GM21526 (cell line): ENCODE results near the gene SIAH3.

Experiments
- ATAC-seq: cut with Tn5 transposase; IDR thresholded peaks from one replicate; pipeline ENCODE4 v1.9.1; 2021; ENCODE audit warnings: moderate library complexity; ENCODE audit not compliant: unreplicated experiment, low FRiP score

Gene SIAH3

DNA sequence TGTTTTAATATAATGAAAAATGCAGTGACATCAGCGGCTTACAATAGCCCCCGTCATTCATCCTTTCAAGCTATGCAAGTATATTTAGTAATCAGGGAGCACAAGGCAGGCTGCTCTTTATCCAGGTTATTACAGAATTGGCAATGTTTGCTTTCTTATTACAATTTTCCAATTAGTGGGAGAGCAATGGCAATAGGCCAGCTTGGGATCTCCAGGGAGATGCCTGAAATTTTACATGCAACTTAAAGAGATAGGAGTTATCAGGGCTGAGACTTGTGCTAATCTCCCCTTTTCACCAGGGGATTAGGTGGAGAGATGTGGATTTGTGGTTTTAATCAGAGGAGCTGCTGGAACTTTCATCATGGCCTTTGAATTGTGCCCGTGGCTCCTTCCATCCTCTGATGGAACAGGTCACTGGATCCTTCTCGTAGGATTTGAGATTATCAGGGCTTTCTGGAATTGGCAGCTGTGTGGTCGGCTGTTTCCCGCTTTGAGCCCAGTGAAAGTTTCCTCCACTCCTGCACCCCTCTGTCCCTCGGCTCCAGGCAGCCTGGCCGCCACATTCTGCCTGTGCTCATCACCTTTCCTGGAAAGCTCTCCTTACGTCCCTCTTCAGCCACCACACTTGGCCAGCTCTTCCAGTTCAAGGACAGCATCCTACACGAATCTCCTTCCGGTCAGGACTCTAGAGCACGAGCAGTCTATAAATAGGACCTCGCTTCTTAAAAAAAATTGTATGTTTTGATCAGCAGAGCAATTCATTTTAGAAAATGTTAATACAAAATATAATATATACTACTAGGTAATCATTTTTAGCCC lies 102.4 kb downstream of the SIAH3 start:
- ATAC-seq: no peak

DNA sequence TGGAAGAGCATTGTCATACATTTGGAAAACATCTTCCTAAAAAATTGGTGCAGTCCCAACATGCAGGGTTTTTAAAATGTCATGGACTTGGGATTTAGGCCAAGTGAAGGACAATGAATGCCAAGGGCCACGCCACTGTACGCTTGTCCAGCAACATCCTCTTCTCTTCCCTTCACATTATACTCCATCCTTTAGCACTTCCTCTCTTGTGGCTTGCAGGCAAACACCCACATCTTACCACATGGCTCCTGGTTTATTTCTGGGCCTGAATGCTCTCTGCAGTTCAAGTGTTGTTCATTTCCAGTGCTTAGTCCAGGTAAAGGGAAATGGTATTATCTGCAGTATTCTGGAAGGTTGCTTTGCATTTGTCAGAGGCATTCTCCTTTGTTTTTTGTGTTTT lies 104.5 kb downstream of the SIAH3 start:
- ATAC-seq: no peak

DNA sequence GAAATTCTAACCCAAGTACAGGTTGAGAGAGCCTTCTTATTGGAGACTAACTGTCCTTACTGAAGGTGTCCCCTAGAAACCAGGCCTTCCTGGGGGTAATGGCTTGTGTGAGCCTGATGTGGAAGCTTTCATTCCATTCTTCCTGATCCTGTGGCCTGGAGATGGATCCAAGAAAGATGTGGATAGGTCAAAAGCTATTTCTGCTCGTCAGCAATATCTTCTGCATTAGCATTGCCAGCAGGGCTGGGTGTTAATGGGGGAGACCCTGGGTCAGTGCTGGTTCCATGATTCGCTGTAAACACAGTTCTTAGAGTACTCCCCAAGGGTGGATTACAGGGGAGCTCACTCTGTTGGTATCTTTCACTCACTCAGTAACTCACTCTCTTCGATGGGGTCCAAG lies 106.6 kb downstream of the SIAH3 start:
- no peak for ATAC-seq

DNA sequence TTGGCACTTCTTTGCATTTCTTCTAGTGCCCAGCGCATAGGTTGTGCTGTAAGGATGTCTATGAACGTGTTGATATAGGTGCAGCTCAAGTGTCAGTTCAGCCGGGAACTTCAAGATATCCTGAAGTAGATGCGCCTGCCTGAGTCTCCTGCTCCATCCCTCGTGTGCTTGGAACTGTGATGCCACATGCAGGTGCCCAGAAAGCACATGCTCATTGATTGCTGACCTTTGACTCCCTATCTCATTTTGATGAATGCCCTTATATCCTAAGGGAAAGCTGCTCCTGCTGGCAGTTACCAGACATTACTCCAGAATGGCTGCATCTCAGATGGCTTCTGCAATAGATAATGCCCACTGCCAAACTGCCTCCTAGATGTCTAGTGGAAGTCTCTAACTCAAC lies 108.6 kb downstream of the SIAH3 start:
- ATAC-seq: no peak

DNA sequence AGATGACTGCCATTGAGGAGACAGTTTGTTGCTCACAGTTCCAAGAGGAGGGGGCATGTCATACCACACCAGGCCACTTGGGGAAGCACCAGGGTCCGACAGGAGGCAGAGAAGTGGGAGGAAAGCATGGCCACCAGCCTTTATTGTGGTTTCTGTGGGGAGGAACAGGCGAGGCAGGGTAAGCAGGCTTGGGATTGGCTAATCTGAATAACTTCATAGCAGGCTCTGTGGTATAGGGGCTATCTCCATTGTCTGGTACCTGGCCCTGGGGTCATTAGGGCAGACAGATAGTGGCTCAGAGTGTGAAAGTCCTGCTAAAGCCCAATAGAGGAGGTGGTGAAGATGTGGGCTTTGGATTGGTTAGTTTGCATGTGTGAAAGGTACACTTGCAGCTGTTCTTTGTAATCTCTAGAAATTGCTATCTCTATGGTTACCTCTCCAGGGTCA lies 114.0 kb downstream of the SIAH3 start:
- no peak for ATAC-seq

DNA sequence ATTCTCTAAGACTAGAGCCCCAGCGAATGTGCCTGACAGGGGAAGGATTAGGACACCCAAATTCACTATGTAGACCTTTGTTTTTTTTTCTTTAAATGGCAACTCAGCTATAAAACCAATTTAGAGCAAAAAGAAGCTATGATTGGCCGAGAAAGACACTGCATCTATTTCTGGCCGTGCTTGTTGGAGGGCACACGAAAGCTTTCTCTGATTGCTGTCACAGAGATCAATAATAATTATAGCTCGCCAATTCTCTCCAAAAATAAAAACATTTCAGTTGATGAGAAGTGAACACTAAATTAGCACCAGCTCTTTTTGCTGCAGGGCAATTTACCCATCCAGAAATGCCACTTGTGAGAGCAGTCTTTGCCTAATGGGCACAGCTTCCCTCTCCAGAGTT lies 118.2 kb downstream of the SIAH3 start:
- ATAC-seq: no peak

DNA sequence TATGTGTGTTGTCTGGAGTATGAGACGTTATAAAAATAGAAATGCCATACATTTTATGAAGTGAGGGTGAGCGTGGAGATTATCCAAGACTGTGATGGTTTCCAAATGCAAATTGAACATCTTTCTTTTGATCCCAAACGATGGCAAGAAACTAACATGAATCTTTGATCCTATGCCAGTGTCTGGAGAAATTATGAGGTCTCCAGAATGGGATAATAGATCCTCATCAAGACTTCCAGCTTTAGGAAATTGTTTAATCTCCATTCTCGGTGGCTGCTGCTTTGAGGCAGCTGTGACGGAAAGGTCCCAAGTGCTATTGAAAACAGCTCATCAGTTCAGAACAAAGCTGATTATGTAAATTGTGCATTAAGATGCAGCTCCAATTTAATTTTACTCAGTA lies 118.6 kb downstream of the SIAH3 start:
- ATAC-seq: no peak

DNA sequence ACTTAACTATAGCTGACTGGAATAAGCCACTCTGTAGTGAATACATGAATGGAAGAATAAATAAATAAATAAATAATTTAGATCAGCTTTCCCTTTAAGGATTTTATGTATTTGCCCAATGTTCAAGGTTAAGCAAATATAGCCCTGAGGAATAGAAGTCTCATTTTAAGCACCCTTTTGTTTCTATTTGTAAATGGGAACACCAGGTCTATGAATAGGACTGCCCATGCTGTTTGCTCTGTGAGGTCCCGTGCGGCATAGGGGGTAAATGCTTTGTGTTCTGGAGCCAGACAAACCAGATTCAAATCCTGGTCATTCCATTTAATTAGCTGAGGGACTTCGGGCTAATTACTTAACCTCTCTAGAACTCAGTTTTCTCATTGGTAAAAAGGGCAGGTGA lies 120.1 kb downstream of the SIAH3 start:
- no peak for ATAC-seq

DNA sequence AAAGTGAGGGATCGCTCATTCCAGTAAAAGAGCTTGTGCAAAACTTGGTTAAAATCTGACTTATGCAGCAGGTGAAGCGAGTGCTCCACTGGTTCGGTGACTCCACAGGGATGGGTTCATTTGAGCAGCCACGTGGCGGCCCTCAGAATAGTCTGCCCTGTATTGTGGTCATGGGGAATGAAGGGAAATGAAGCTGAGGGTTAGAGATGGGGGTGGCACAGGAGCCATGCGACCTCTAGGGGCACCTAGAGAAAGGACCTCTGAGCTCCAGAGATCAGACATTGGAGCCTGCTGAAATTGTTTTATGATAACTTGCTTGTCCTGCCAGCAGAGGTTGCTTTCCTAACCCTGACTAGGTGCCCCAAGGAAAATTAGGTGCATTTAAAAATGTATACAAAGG lies 122.8 kb downstream of the SIAH3 start:
- ATAC-seq: peak; percentile 63
